ENCODE results near the gene C19orf81.
A peak's percentile ranks its signal among the peaks of the same experiment; 100 is the strongest.

Gene C19orf81

GRCh38 chr19:50686310-50687032, 37.2 kb downstream of the C19orf81 start:
- no peak for DNase-seq

GRCh38 chr19:50688766-50689165, 39.5 kb downstream of the C19orf81 start:
- DNase-seq: no peak

- DNase-seq: no peak
These were observed 41.2 kb downstream of the C19orf81 start for GRCh38 chr19:50690439-50690838.

GRCh38 chr19:50693064-50693975, 44.1 kb downstream of the C19orf81 start:
- no peak for DNase-seq

- no peak for DNase-seq
These were observed 45.5 kb downstream of the C19orf81 start for GRCh38 chr19:50694815-50695145.

GRCh38 chr19:50695251-50696093, 46.2 kb downstream of the C19orf81 start:
- peak; percentile 35 to 67 for DNase-seq

- no peak for DNase-seq
These were observed 46.8 kb downstream of the C19orf81 start for GRCh38 chr19:50696094-50696483.

GRCh38 chr19:50697414-50698124, 48.3 kb downstream of the C19orf81 start:
- no peak for DNase-seq

GRCh38 chr19:50701367-50701985, 52.2 kb downstream of the C19orf81 start:
- DNase-seq: no peak

GRCh38 chr19:50702158-50702870, 53.1 kb downstream of the C19orf81 start:
- DNase-seq: no peak

GRCh38 chr19:50702871-50703829, 53.9 kb downstream of the C19orf81 start:
- no peak for DNase-seq

GRCh38 chr19:50703915-50704796, 54.9 kb downstream of the C19orf81 start:
- DNase-seq: peak; percentile 50 to 65

- DNase-seq: peak; percentile 28 to 41
These were observed 56.3 kb downstream of the C19orf81 start for GRCh38 chr19:50705422-50706019.

- no peak for DNase-seq
These were observed 57.1 kb downstream of the C19orf81 start for GRCh38 chr19:50706387-50706786.

- no peak for DNase-seq
These were observed 59.1 kb downstream of the C19orf81 start for GRCh38 chr19:50708179-50708879.

All from SHP77 (cell line).